ENCODE results near the gene SLC45A3.
A peak's percentile ranks its signal among the peaks of the same experiment; 100 is the strongest.
"Not testable (repeated sequence)": the region's sequence is repeated elsewhere in the genome, so short reads cannot be mapped to it uniquely, and the experiment has no call there.

The SLC45A3 gene

GRCh38 chr1:205639567-205639966 lies 40.7 kb downstream of the SLC45A3 start:
- TF ChIP-seq CTCF (conservative IDR thresholded peaks at IDR 0.05; ENCODE audit: low read depth, low read length) = no peak
- H3K4me3 ChIP-seq (ENCODE audit: low read depth, low read length) = no peak overlapping the region
- DNase-seq (ENCODE audit: low read depth) = no peak

- no peak for DNase-seq (ENCODE audit: low read depth)
- TF ChIP-seq CTCF (conservative IDR thresholded peaks at IDR 0.05; ENCODE audit: low read depth, low read length) = no peak
- no peak overlapping the region for H3K4me3 ChIP-seq (ENCODE audit: low read depth, low read length)
Measured at GRCh38 chr1:205637854-205638468, 42.3 kb downstream of the SLC45A3 start.

GRCh38 chr1:205636732-205637131 lies 43.6 kb downstream of the SLC45A3 start:
- H3K4me3 ChIP-seq (ENCODE audit: low read depth, low read length) = no peak overlapping the region
- TF ChIP-seq CTCF (conservative IDR thresholded peaks at IDR 0.05; ENCODE audit: low read depth, low read length) = no peak
- peak; percentile 4 for DNase-seq (ENCODE audit: low read depth)

GRCh38 chr1:205636138-205636530 lies 44.2 kb downstream of the SLC45A3 start:
- DNase-seq (ENCODE audit: low read depth); H3K4me3 ChIP-seq (ENCODE audit: low read depth, low read length): not testable (repeated sequence)

GRCh38 chr1:205633421-205633976 lies 46.8 kb downstream of the SLC45A3 start:
- no peak overlapping the region for H3K4me3 ChIP-seq (ENCODE audit: low read depth, low read length)
- TF ChIP-seq CTCF (conservative IDR thresholded peaks at IDR 0.05; ENCODE audit: low read depth, low read length) = no peak
- peak; percentile 20 for DNase-seq (ENCODE audit: low read depth)

GRCh38 chr1:205632669-205633169 lies 47.6 kb downstream of the SLC45A3 start:
- TF ChIP-seq CTCF (conservative IDR thresholded peaks at IDR 0.05; ENCODE audit: low read depth, low read length) = no peak
- peak; percentile 3 for DNase-seq (ENCODE audit: low read depth)
- peak overlapping the region; percentile 77 for H3K4me3 ChIP-seq (ENCODE audit: low read depth, low read length)

- peak; percentile 98 for DNase-seq (ENCODE audit: low read depth)
- peak within 1 kb of the TSS; percentile 77 for H3K4me3 ChIP-seq (ENCODE audit: low read depth, low read length)
- TF ChIP-seq CTCF (conservative IDR thresholded peaks at IDR 0.05; ENCODE audit: low read depth, low read length) = peak; percentile 76
Measured at GRCh38 chr1:205631768-205632668, 48.3 kb downstream of the SLC45A3 start, which contains the start of gene ELK4. Gene ELK4 (minus strand): TSS chr1:205632011. CDS start chr1:205623882, 8,129 bp downstream.

Measured in choroid plexus epithelial cell (primary cell).